Liver (tissue), 3 donors: ENCODE measurements around the gene WHRN.

ENCODE experiments used
- ATF3 ChIP-seq: IDR thresholded peaks from 2 replicates; pipeline ENCODE4 v1.6.1; 2016; ENCODE audit warnings: antibody characterized with exemption
- CTCF ChIP-seq: fragments of 150-350 bp; IDR thresholded peaks from 2 replicates; pipeline ENCODE4 v1.5.1; 2017; ENCODE audit warnings: improper control_type of control experiment, low read depth, low read length; ENCODE audit not compliant: missing input control
- GABPA ChIP-seq, 2 donors: IDR thresholded peaks in 1 of 2; conservative IDR thresholded peaks in 1 of 2; 2 replicates each; pipeline ENCODE4 v1.6.1; 2016; ENCODE audit warnings: antibody characterized with exemption in 2 of 2, mild to moderate bottlenecking in 1 of 2, moderate library complexity in 1 of 2
- MAX ChIP-seq: IDR thresholded peaks from 2 replicates; pipeline ENCODE4 v1.6.1; 2016; ENCODE audit warnings: antibody characterized with exemption
- RAD21 ChIP-seq, 2 donors: IDR thresholded peaks; 2 replicates each; pipeline ENCODE4 v1.6.1; 2016; ENCODE audit warnings: antibody characterized with exemption in 2 of 2, mild to moderate bottlenecking in 2 of 2
- REST ChIP-seq: IDR thresholded peaks from 2 replicates; pipeline ENCODE4 v1.6.1; 2016; ENCODE audit warnings: antibody characterized with exemption, mild to moderate bottlenecking
- TAF1 ChIP-seq: conservative IDR thresholded peaks from 2 replicates; pipeline ENCODE4 v1.6.1; 2016; ENCODE audit warnings: antibody characterized with exemption, mild to moderate bottlenecking
- donor health status: healthy.
- donor health status: healthy.

- no peak for TF ChIP-seq CTCF
- no peak for TF ChIP-seq REST
- TF ChIP-seq RAD21 (IDR thresholded peaks at IDR 0.05) = no peak
- TF ChIP-seq ATF3 = no peak
- no peak for TF ChIP-seq MAX
- no peak for TF ChIP-seq TAF1
- no peak for TF ChIP-seq GABPA (IDR thresholded peaks at IDR 0.05 in 1 of 2, conservative IDR thresholded peaks at IDR 0.05 in 1 of 2)
These were observed 110.5 kb downstream of the WHRN start for GRCh38 chr9:114394523-114395333.
